Measurements from ENCODE around the gene MYLK3.

Gene MYLK3

GRCh38 chr16:46718214-46718613 is 29.9 kb downstream of the MYLK3 start:
- H3K36me3 ChIP-seq (ENCODE audit: control insufficient read depth in 1 of 2, insufficient read depth in 2 of 2, low read length in 2 of 2), result no peaks in the 10 kb centered on the region
- no peaks in the 10 kb centered on the region for H3K4me1 ChIP-seq (ENCODE audit: control insufficient read depth in 1 of 2, insufficient read depth in 2 of 2, low read length in 2 of 2)
- H3K27me3 ChIP-seq (ENCODE audit: low read depth, low read length), result no peaks in the 10 kb centered on the region
- no peak overlapping the region for H3K27ac ChIP-seq (ENCODE audit: low read length)
- H3K9me3 ChIP-seq (ENCODE audit: control insufficient read depth in 1 of 2, low read length in 2 of 2), result peaks cover 0 to 7% of the 10 kb centered on the region in 2 donors
- H3K4me3 ChIP-seq (ENCODE audit: low read depth in 1 of 2, low read length in 2 of 2), result no peak overlapping the region

DNA sequence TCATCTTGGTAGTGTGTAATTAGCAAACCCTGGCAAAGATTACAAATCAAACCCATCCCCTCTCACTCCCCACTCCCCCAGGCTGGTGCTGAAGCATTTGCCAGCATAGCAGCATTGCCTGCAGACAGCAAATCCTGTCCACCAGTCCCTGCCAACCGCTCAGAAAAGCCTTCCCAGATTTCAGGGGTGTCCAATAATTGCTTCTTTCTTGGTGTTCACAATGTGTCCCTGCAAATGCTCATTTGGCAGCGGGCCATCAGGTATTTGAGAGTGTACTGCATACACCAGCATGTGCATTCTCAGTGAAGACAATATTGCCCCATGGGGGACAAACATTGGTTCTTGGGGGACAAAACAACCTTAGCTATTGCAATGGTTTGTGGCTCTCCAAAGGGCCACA is 30.5 kb downstream of the MYLK3 start:
- no peaks in the 10 kb centered on the region for H3K4me1 ChIP-seq (ENCODE audit: control insufficient read depth in 1 of 2, insufficient read depth in 2 of 2, low read length in 2 of 2)
- H3K36me3 ChIP-seq (ENCODE audit: control insufficient read depth in 1 of 2, insufficient read depth in 2 of 2, low read length in 2 of 2), result no peaks in the 10 kb centered on the region
- H3K4me3 ChIP-seq (ENCODE audit: low read depth in 1 of 2, low read length in 2 of 2), result no peak overlapping the region
- H3K27ac ChIP-seq (ENCODE audit: low read length), result no peak overlapping the region
- peaks cover 0 to 4% of the 10 kb centered on the region in 2 donors for H3K9me3 ChIP-seq (ENCODE audit: control insufficient read depth in 1 of 2, low read length in 2 of 2)
- H3K27me3 ChIP-seq (ENCODE audit: low read depth, low read length), result no peaks in the 10 kb centered on the region

GRCh38 chr16:46715769-46716305 is 32.3 kb downstream of the MYLK3 start:
- H3K9me3 ChIP-seq (ENCODE audit: control insufficient read depth in 1 of 2, low read length in 2 of 2), result peaks cover 0 to 4% of the 10 kb centered on the region in 2 donors
- no peaks in the 10 kb centered on the region for H3K4me1 ChIP-seq (ENCODE audit: control insufficient read depth in 1 of 2, insufficient read depth in 2 of 2, low read length in 2 of 2)
- no peaks in the 10 kb centered on the region for H3K27me3 ChIP-seq (ENCODE audit: low read depth, low read length)
- H3K27ac ChIP-seq (ENCODE audit: low read length), result no peak overlapping the region
- no peaks in the 10 kb centered on the region for H3K36me3 ChIP-seq (ENCODE audit: control insufficient read depth in 1 of 2, insufficient read depth in 2 of 2, low read length in 2 of 2)
- no peak overlapping the region for H3K4me3 ChIP-seq (ENCODE audit: low read depth in 1 of 2, low read length in 2 of 2)

DNA sequence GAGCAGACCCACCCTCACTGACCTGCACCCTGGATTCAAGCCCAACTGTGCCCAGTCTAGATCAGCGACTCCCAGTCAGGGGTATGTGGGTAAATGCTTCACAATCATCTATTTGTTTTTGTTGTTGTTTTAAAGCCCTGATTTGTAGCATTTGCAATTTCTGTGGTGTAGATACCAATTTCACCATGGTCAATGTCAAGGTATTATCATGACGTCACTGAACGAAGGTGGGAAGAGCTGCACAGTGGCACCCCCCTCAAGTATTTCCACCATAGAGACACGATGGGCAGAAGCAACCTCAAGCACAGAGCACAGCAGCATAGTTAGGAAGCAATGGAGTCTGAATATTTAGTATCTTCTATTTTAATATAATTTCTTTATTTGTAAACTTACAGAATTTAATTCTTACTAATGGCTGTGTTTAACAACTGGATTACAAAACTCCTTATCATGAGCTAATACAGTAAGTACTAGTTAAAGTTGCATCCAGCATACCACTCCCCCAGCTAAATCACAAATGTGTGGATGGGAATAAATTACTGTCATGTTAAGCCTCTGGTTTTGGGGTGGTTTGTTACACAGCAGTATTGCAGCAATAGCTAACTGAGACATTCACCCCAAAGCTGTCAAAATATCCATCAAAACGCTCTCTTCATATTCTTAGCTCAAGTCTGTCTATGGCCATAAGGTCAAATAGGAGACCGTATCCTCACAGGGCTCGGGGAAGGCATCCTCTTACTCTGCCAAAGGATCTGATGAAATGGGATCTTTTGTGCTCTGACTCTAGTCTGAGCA is 33.1 kb downstream of the MYLK3 start:
- H3K27me3 ChIP-seq (ENCODE audit: low read depth, low read length), result no peaks in the 10 kb centered on the region
- H3K27ac ChIP-seq (ENCODE audit: low read length), result no peak overlapping the region
- peaks cover 0 to 4% of the 10 kb centered on the region in 2 donors for H3K9me3 ChIP-seq (ENCODE audit: control insufficient read depth in 1 of 2, low read length in 2 of 2)
- H3K4me1 ChIP-seq (ENCODE audit: control insufficient read depth in 1 of 2, insufficient read depth in 2 of 2, low read length in 2 of 2), result no peaks in the 10 kb centered on the region
- H3K36me3 ChIP-seq (ENCODE audit: control insufficient read depth in 1 of 2, insufficient read depth in 2 of 2, low read length in 2 of 2), result no peaks in the 10 kb centered on the region
- no peak overlapping the region for H3K4me3 ChIP-seq (ENCODE audit: low read depth in 1 of 2, low read length in 2 of 2)

DNA sequence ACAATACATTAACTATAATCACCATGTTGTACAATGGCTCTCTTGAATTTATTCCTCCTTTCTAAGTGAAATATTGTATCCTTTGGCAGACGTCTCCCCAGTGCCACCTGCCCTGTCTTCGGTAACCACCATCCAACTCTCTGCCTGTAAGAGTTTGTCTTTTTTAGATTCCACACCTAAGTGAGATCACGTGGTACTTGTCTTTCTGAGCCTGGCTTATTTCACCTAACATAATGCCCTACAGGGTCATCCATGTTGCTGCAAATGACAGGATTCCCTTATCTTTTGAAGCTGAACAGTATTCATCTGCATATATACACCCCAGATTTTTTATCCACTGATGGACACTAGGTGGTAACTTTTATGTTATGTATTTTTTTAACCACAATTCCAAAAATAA is 34.5 kb downstream of the MYLK3 start:
- Histone ChIP-seq H3K9me3 (ENCODE audit: control insufficient read depth in 1 of 2, low read length in 2 of 2) (peaks cover 0 to 4% of the 10 kb centered on the region in 2 donors), H3K27me3 (ENCODE audit: low read depth, low read length) (no peaks in the 10 kb centered on the region), H3K4me1 (ENCODE audit: control insufficient read depth in 1 of 2, insufficient read depth in 2 of 2, low read length in 2 of 2) (no peaks in the 10 kb centered on the region), H3K27ac (ENCODE audit: low read length) (no peak overlapping the region), H3K36me3 (ENCODE audit: control insufficient read depth in 1 of 2, insufficient read depth in 2 of 2, low read length in 2 of 2) (no peaks in the 10 kb centered on the region), H3K4me3 (ENCODE audit: low read depth in 1 of 2, low read length in 2 of 2) (no peak overlapping the region)

DNA sequence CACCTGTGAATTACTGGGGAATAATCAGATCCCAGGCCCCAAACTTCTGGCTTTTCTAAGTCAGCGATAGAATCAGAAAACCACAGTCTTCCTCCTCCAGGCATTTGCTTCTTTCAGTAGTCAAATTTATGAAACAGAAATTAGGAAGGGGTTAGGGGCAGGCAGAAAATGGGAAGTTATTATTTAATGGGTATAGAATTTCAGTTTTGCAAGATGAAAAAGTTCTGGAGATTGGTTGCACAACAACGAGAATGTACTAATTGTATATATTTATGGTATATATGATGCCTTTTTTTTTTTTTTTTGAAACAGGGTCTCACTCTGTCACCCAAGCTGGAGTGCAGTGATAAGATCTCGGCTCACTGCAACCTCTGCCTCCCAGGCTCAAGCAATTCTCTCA is 35.2 kb downstream of the MYLK3 start:
- Histone ChIP-seq H3K4me1 (ENCODE audit: control insufficient read depth in 1 of 2, insufficient read depth in 2 of 2, low read length in 2 of 2) (no peaks in the 10 kb centered on the region), H3K36me3 (ENCODE audit: control insufficient read depth in 1 of 2, insufficient read depth in 2 of 2, low read length in 2 of 2) (no peaks in the 10 kb centered on the region), H3K27ac (ENCODE audit: low read length) (no peak overlapping the region), H3K9me3 (ENCODE audit: control insufficient read depth in 1 of 2, low read length in 2 of 2) (peaks cover 0 to 4% of the 10 kb centered on the region in 2 donors), H3K27me3 (ENCODE audit: low read depth, low read length) (no peaks in the 10 kb centered on the region), H3K4me3 (ENCODE audit: low read depth in 1 of 2, low read length in 2 of 2) (no peak overlapping the region)

GRCh38 chr16:46711106-46712058 is 36.8 kb downstream of the MYLK3 start:
- Histone ChIP-seq H3K4me3 (ENCODE audit: low read depth in 1 of 2, low read length in 2 of 2) (no peak overlapping the region), H3K27me3 (ENCODE audit: low read depth, low read length) (no peaks in the 10 kb centered on the region), H3K36me3 (ENCODE audit: control insufficient read depth in 1 of 2, insufficient read depth in 2 of 2, low read length in 2 of 2) (no peaks in the 10 kb centered on the region), H3K4me1 (ENCODE audit: control insufficient read depth in 1 of 2, insufficient read depth in 2 of 2, low read length in 2 of 2) (no peaks in the 10 kb centered on the region), H3K27ac (ENCODE audit: low read length) (no peak overlapping the region), H3K9me3 (ENCODE audit: control insufficient read depth in 1 of 2, low read length in 2 of 2) (peaks cover 0 to 4% of the 10 kb centered on the region in 2 donors)

DNA sequence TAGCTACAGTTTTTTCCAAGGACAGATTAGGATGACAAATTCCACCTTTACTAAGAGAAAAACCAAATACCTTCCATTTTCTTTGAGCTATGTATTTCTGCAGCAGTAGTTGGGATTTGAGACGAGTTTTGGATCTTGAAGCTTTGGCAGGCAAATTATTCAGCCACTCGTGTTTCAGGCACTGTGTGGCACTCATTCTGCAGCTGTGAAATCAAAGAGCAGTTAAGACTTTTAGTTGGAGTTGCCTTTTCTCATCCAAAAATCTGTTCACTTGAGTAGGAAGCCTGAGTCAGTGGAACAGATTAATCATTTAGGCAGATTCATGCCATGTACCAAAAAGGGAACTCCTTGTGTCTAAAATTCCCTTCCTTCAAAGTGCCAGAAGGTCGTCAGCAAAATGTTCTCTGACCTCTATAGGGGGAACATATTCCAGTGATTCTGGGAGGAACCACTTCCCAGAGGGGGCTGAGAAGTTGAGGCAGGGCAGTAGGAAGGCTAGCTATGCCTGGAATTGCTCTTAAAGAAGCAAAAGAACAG is 38.6 kb downstream of the MYLK3 start:
- Histone ChIP-seq H3K9me3 (ENCODE audit: control insufficient read depth in 1 of 2, low read length in 2 of 2) (no peaks in the 10 kb centered on the region), H3K4me3 (ENCODE audit: low read depth in 1 of 2, low read length in 2 of 2) (no peak overlapping the region), H3K27ac (ENCODE audit: low read length) (no peak overlapping the region), H3K27me3 (ENCODE audit: low read depth, low read length) (no peaks in the 10 kb centered on the region), H3K36me3 (ENCODE audit: control insufficient read depth in 1 of 2, insufficient read depth in 2 of 2, low read length in 2 of 2) (no peaks in the 10 kb centered on the region), H3K4me1 (ENCODE audit: control insufficient read depth in 1 of 2, insufficient read depth in 2 of 2, low read length in 2 of 2) (no peaks in the 10 kb centered on the region)

DNA sequence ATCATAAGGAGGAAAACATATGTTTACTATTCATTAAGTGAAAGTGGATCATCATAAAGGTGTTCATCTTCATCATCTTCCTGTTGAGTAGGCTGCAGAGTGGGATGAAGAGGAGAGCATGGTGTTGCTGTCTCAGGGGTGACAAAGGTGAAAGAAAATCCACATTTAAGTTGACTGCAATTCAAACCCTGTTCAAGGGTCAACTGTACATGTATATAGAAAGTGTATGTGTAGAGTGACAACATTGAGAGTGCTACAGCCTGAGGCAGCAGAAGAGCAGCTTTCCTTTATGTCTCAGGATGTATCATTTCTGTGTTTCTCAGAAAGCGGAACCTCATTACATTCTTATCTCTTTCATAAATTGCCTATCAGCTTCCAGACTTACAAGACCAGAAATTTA is 41.5 kb downstream of the MYLK3 start:
- no peak overlapping the region for H3K4me3 ChIP-seq (ENCODE audit: low read depth in 1 of 2, low read length in 2 of 2)
- no peaks in the 10 kb centered on the region for H3K27me3 ChIP-seq (ENCODE audit: low read depth, low read length)
- H3K36me3 ChIP-seq (ENCODE audit: control insufficient read depth in 1 of 2, insufficient read depth in 2 of 2, low read length in 2 of 2), result no peaks in the 10 kb centered on the region
- H3K9me3 ChIP-seq (ENCODE audit: control insufficient read depth in 1 of 2, low read length in 2 of 2), result no peaks in the 10 kb centered on the region
- H3K27ac ChIP-seq (ENCODE audit: low read length), result no peak overlapping the region
- H3K4me1 ChIP-seq (ENCODE audit: control insufficient read depth in 1 of 2, insufficient read depth in 2 of 2, low read length in 2 of 2), result no peaks in the 10 kb centered on the region

DNA sequence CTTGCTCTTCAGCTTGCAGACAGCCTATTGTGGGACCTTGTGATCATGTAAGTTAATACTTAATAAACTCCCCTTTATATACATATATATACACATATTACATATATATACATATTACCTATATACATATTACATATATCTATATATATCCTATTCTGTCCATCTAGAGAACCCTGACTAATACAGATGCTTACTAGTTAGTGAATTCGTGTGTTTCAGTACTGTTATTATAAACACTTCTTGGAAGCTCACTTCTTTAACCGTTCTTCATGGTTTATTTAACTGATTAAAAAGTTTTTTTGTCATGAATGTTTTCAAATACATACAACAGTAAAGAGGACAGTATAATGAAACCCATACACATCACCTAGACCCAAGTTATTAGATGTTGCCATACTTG is 46.1 kb downstream of the MYLK3 start:
- no peak overlapping the region for H3K4me3 ChIP-seq (ENCODE audit: low read depth in 1 of 2, low read length in 2 of 2)
- H3K27ac ChIP-seq (ENCODE audit: low read length), result no peak overlapping the region
- no peaks in the 10 kb centered on the region for H3K9me3 ChIP-seq (ENCODE audit: control insufficient read depth in 1 of 2, low read length in 2 of 2)
- no peaks in the 10 kb centered on the region for H3K36me3 ChIP-seq (ENCODE audit: control insufficient read depth in 1 of 2, insufficient read depth in 2 of 2, low read length in 2 of 2)
- no peaks in the 10 kb centered on the region for H3K4me1 ChIP-seq (ENCODE audit: control insufficient read depth in 1 of 2, insufficient read depth in 2 of 2, low read length in 2 of 2)
- H3K27me3 ChIP-seq (ENCODE audit: low read depth, low read length), result no peaks in the 10 kb centered on the region

DNA sequence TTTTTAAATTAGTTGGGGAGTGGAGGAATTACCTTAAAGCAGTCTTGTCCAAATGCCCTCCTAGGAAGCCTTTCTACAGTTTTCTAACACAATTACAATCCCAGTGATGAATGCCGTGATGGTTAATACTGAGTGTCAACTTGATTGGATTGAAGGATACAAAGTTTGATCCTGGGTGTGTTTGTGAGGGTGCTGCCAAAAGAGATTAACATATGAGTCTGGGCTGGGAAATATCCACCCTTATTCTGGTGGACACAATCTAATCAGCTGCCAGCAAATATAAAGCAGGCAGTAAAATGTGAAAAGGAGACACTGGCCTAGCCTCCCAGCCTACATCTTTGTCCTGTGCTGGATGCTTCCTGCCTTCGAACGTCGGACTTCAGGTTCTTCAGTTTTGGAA is 46.5 kb downstream of the MYLK3 start:
- Histone ChIP-seq H3K36me3 (ENCODE audit: control insufficient read depth in 1 of 2, insufficient read depth in 2 of 2, low read length in 2 of 2) (no peaks in the 10 kb centered on the region), H3K9me3 (ENCODE audit: control insufficient read depth in 1 of 2, low read length in 2 of 2) (no peaks in the 10 kb centered on the region), H3K4me1 (ENCODE audit: control insufficient read depth in 1 of 2, insufficient read depth in 2 of 2, low read length in 2 of 2) (no peaks in the 10 kb centered on the region), H3K27ac (ENCODE audit: low read length) (no peak overlapping the region), H3K27me3 (ENCODE audit: low read depth, low read length) (no peaks in the 10 kb centered on the region), H3K4me3 (ENCODE audit: low read depth in 1 of 2, low read length in 2 of 2) (no peak overlapping the region)
